GM18951 (cell line): Measurements from ENCODE around the gene TSPAN12.

Source experiments
- POLR2A ChIP-seq: IDR thresholded peaks from 4 replicates; pipeline ENCODE4 v1.6.1; 2011; ENCODE audit warnings: mild to moderate bottlenecking; ENCODE audit not compliant: insufficient read length, insufficient read depth; ENCODE audit errors: extremely low read depth
- in situ Hi-C: fragments of 300-500 bp; cut with MboI; formaldehyde crosslinking; loops from one replicate; pipeline ENCODE4 v1.12.0; 2022; ENCODE audit warnings: low sequenced_read_pairs, mixed read lengths, inconsistent platforms; ENCODE audit not compliant: unreplicated experiment

Gene TSPAN12

GRCh38 chr7:120785095-120785494 lies 72.8 kb downstream of the TSPAN12 start:
- TF ChIP-seq POLR2A: no peak
- in situ Hi-C loops: loop anchor here (25.0 kb wide), 1 partner anchor 302 kb away; no protein-coding TSS in a partner anchor

GRCh38 chr7:120783721-120784120 lies 74.2 kb downstream of the TSPAN12 start:
- TF ChIP-seq POLR2A: no peak

DNA sequence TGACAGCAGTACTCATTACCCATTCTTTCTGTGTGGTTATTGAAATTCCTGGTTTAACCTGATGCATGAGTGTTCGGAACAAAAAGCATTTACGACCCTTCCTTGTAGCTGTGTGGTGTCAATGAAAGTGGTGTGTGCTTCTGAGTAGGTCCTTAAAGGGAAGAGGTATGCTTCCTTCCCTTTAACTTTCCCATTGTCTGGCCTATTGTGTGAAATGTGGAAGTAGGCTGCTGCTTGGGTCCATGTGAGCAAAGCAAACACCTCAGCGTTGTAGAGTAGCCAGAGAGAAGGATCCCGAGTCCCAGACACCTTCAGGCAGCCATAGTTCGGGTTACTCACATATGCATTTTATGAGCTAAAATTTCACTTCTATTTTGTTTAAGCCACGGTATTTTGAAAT lies 74.7 kb downstream of the TSPAN12 start:
- TF ChIP-seq POLR2A: no peak
- in situ Hi-C loops: loop anchor here (25.0 kb wide), 1 partner anchor 304 kb away; no protein-coding TSS in a partner anchor

More at GRCh38 chr7:120783721-120784120, 74.2 kb downstream of the TSPAN12 start:
- in situ Hi-C loops: loop anchor here (25.0 kb wide), 1 partner anchor 304 kb away; no protein-coding TSS in a partner anchor

- in situ Hi-C loops: loop anchor here (25.0 kb wide), 1 partner anchor 305 kb away; no protein-coding TSS in a partner anchor
Observed at GRCh38 chr7:120781924-120782323, 76.0 kb downstream of the TSPAN12 start.

DNA sequence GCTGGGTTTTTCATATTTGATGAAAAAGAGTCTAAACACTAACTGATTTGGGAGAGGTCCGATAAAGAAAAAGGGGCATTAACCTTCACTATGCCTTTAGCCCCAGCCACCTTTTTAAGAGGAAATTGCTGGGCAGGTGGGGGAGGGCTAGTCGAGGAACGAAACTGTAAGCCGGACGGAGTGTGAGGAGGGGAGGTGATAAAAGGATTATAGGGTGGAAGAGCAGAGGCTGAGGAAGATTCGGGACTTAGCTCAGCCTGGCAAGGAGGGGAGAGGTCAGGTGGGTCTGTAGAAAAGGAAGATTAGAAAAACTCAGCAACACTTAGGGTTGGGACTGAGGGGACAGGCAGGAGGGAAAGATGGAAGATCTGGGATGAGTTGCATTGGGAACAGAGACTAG lies 77.0 kb downstream of the TSPAN12 start:
- in situ Hi-C loops: loop anchor here (25.0 kb wide), 1 partner anchor 306 kb away; no protein-coding TSS in a partner anchor
- no peak for TF ChIP-seq POLR2A

GRCh38 chr7:120780451-120780850 lies 77.5 kb downstream of the TSPAN12 start:
- in situ Hi-C loops: loop anchor here (25.0 kb wide), 1 partner anchor 307 kb away; no protein-coding TSS in a partner anchor

GRCh38 chr7:120779078-120779477 lies 78.9 kb downstream of the TSPAN12 start:
- in situ Hi-C loops: loop anchor here (25.0 kb wide), 1 partner anchor 308 kb away; no protein-coding TSS in a partner anchor

DNA sequence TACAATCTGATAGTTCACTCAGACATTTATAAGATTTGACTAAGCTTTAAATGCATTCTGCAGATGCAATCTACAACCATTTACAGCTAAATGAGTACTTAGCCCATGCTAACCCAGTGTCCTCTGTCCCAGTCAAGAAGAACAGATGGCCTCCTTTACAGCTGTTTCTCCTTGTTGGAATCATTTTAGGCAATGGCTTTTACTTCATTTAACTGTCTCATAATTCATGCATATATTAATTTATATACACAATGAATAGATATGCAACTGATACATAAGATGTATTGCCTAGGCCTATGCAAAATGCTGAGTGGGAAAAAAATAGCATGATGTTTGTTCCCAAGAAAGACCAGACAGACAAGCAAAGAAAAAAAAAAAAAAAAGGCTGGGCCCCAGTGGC lies 82.2 kb downstream of the TSPAN12 start:
- in situ Hi-C loops: loop anchor here (25.0 kb wide), 1 partner anchor 312 kb away; no protein-coding TSS in a partner anchor

GRCh38 chr7:120774481-120774880 lies 83.5 kb downstream of the TSPAN12 start:
- in situ Hi-C loops: no loop called here
- no peak for TF ChIP-seq POLR2A

More for the DNA sequence above, 82.2 kb downstream of the TSPAN12 start:
- no peak for TF ChIP-seq POLR2A

GRCh38 chr7:120770206-120770605 lies 87.7 kb downstream of the TSPAN12 start:
- in situ Hi-C loops: no loop called here
- no peak for TF ChIP-seq POLR2A

DNA sequence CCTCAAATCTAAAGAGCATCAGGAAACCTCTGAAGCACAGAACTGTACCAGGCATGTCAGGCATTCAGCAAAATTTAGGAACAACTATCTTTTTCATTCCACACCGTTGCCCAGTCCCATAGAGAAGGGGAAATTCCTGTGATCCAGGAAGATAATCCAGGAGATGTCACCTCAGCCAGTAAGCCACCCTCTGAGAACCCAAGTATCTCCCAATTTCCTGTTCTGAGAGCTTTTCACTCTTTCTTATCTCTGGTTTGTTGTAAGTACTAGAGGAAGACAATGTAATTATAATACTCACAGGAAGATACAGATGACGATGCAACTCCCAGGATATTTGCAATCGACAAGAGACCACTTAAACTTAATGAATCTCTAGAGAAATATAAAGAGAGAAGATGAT lies 97.1 kb downstream of the TSPAN12 start:
- in situ Hi-C loops: no loop called here
- TF ChIP-seq POLR2A: no peak

DNA sequence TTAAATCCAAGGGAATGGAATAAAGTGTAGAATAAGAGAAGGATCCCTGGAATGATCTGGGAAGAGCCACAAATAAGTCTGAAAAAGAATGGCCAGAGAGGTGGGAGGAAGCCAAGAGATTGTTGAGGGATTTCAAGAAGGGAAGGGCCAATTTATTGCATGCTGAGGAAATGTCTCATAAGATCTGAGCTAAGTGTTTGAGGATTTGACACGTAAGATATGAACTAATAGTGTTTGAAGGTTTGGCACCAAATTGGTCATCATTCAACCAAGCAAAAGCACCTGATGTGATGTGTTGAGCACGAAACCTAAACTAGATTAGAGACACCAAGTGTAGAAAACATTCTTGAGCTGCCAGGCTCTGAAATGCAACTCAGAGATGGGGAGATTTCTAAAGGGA lies 97.9 kb downstream of the TSPAN12 start:
- no peak for TF ChIP-seq POLR2A

DNA sequence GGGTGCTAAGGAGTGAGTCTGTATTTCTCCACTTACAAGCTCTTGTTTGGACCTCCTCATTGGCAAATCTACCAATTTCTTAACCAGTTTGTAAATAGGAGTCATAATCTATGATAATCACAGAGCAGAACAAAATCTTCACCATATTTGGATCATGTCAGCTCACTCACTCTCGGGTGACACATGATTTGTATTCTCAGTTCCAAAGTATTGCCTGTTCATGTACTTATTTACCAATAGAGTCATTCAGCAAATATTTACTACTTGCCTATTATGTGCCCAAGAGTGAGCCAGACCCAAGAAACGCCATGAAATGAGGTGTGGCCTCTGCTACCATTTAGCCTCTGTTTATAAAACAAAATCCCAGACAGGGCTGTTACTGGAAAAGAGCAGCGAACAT lies 114.8 kb downstream of the TSPAN12 start:
- no peak for TF ChIP-seq POLR2A
- in situ Hi-C loops: loop anchor here (25.0 kb wide), 1 partner anchor 1481 kb away; no protein-coding TSS in a partner anchor

More for the DNA sequence above, 97.9 kb downstream of the TSPAN12 start:
- in situ Hi-C loops: no loop called here

GRCh38 chr7:120742372-120742771 lies 115.6 kb downstream of the TSPAN12 start:
- in situ Hi-C loops: loop anchor here (25.0 kb wide), 1 partner anchor 1480 kb away; no protein-coding TSS in a partner anchor
- TF ChIP-seq POLR2A: no peak
